Measurements from ENCODE around the gene TMEM120A. TPM values are rescaled to one million over a fixed set of nuclear protein-coding genes. Genes with fewer than 3 reads are reported as not detected.
A peak's percentile ranks its signal among the peaks of the same experiment; 100 is the strongest.

Gene TMEM120A
- polyA plus RNA-seq, 1 donor (not counting 4 experiments of a cell fraction or from before 2014, with no cell fraction given), result 47.0 TPM

GRCh38 chr7:75995996-75996395 is 1.6 kb upstream of the TMEM120A start:
- no peak for FAIRE-seq
- dilution Hi-C loops (cut with MboI; ENCODE audit: extremely low pct_ligation_motif_present, low sequenced_read_pairs), result no loop called here
- H3K79me2 ChIP-seq (ENCODE audit: control insufficient read depth, insufficient read depth, low read length), result no peaks in the 10 kb centered on the region

GRCh38 chr7:75995052-75995471 is 667 bp upstream of the TMEM120A start:
- no peak overlapping the region for H3K27ac ChIP-seq (ENCODE audit: control insufficient read depth, insufficient read depth, low read length)
- dilution Hi-C loops (cut with MboI; ENCODE audit: extremely low pct_ligation_motif_present, low sequenced_read_pairs), result no loop called here

More at GRCh38 chr7:75995996-75996395, 1.6 kb upstream of the TMEM120A start:
- TF ChIP-seq EZH2 (IDR thresholded peaks at IDR 0.05; ENCODE audit: low read length) (no peak), CTCF (optimal IDR thresholded peaks at IDR 0.05 in 1 of 3, IDR thresholded peaks at IDR 0.05 in 1 of 3, conservative IDR thresholded peaks at IDR 0.05 in 1 of 3; ENCODE audit: extremely low read depth in 1 of 3, insufficient read depth in 2 of 3, low read length in 3 of 3) (no peak)
- H3K4me1 ChIP-seq (ENCODE audit: control insufficient read depth, extremely low read depth, insufficient read depth, low read length), result peaks cover 4% of the 10 kb centered on the region
- no peak overlapping the region for H3K4me2 ChIP-seq (ENCODE audit: control insufficient read depth, extremely low read depth, insufficient read depth, low read depth, low read length)
- H3K4me3 ChIP-seq (ENCODE audit: control insufficient read depth in 2 of 3, extremely low read depth in 1 of 3, insufficient read depth in 2 of 3, low read depth in 1 of 3, low read length in 3 of 3), result no peak overlapping the region
- DNase-seq (ENCODE audit: low read depth, low spot score), result no peak
- H3K9ac ChIP-seq (ENCODE audit: control insufficient read depth, extremely low read depth, insufficient read depth, low read length), result no peak overlapping the region
- H3K9me1 ChIP-seq (ENCODE audit: control insufficient read depth, extremely low read depth, insufficient read depth, low read length), result no peaks in the 10 kb centered on the region
- H3K27ac ChIP-seq (ENCODE audit: control insufficient read depth, insufficient read depth, low read length), result no peak overlapping the region
- H3K36me3 ChIP-seq (ENCODE audit: control insufficient read depth in 2 of 2, extremely low read depth in 1 of 2, insufficient read depth in 2 of 2, low read length in 2 of 2), result peaks cover 13 to 17% of the 10 kb centered on the region in 2 experiments
- H4K20me1 ChIP-seq (ENCODE audit: control insufficient read depth, extremely low read depth, insufficient read depth, low read length), result no peaks in the 10 kb centered on the region
- H3K9me3 ChIP-seq (ENCODE audit: control insufficient read depth, low read depth, low read length), result no peaks in the 10 kb centered on the region
- no peak overlapping the region for H2AFZ ChIP-seq (ENCODE audit: control insufficient read depth, low read length)
- no peaks in the 10 kb centered on the region for H3K27me3 ChIP-seq (ENCODE audit: control insufficient read depth, extremely low read depth, insufficient read depth, low read length)

More at GRCh38 chr7:75995052-75995471, 667 bp upstream of the TMEM120A start:
- H3K9me3 ChIP-seq (ENCODE audit: control insufficient read depth, low read depth, low read length), result no peaks in the 10 kb centered on the region
- H2AFZ ChIP-seq (ENCODE audit: control insufficient read depth, low read length), result peak overlapping the region; percentile 37
- no peak for FAIRE-seq
- peak overlapping the region; percentile 87 for H3K4me2 ChIP-seq (ENCODE audit: control insufficient read depth, extremely low read depth, insufficient read depth, low read depth, low read length)
- H3K27me3 ChIP-seq (ENCODE audit: control insufficient read depth, extremely low read depth, insufficient read depth, low read length), result no peaks in the 10 kb centered on the region
- H3K79me2 ChIP-seq (ENCODE audit: control insufficient read depth, insufficient read depth, low read length), result no peaks in the 10 kb centered on the region
- H3K9ac ChIP-seq (ENCODE audit: control insufficient read depth, extremely low read depth, insufficient read depth, low read length), result peak overlapping the region; percentile 30
- no peaks in the 10 kb centered on the region for H4K20me1 ChIP-seq (ENCODE audit: control insufficient read depth, extremely low read depth, insufficient read depth, low read length)
- DNase-seq (ENCODE audit: low read depth, low spot score), result no peak
- H3K4me3 ChIP-seq (ENCODE audit: control insufficient read depth in 2 of 3, extremely low read depth in 1 of 3, insufficient read depth in 2 of 3, low read depth in 1 of 3, low read length in 3 of 3), result peak overlapping the region in 2 of 3 experiments; percentile 52 to 82
- no peaks in the 10 kb centered on the region for H3K9me1 ChIP-seq (ENCODE audit: control insufficient read depth, extremely low read depth, insufficient read depth, low read length)
- peaks cover 9 to 10% of the 10 kb centered on the region in 2 experiments for H3K36me3 ChIP-seq (ENCODE audit: control insufficient read depth in 2 of 2, extremely low read depth in 1 of 2, insufficient read depth in 2 of 2, low read length in 2 of 2)
- peaks cover 4% of the 10 kb centered on the region for H3K4me1 ChIP-seq (ENCODE audit: control insufficient read depth, extremely low read depth, insufficient read depth, low read length)
- TF ChIP-seq CTCF (optimal IDR thresholded peaks at IDR 0.05 in 1 of 3, IDR thresholded peaks at IDR 0.05 in 1 of 3, conservative IDR thresholded peaks at IDR 0.05 in 1 of 3; ENCODE audit: extremely low read depth in 1 of 3, insufficient read depth in 2 of 3, low read length in 3 of 3) (no peak), EZH2 (IDR thresholded peaks at IDR 0.05; ENCODE audit: low read length) (no peak)

All from keratinocyte (primary cell).